Heart left ventricle (tissue), 13 donors: ENCODE measurements around the gene PTPRH.
"Not testable (repeated sequence)": the region's sequence is repeated elsewhere in the genome, so short reads cannot be mapped to it uniquely, and the experiment has no call there.

Source experiments
- POLR2A ChIP-seq, 2 donors: fragments of 450-650 bp; IDR thresholded peaks; one replicate each; pipeline ENCODE4 v1.6.1; 2017; ENCODE audit warnings: antibody characterized with exemption in 2 of 2, mild to moderate bottlenecking in 2 of 2, moderate library complexity in 2 of 2
- TF ChIP-seq, protein P1 (sequence below), 12 donors: fragments of 200-600 bp; sonication (generic) in 4 of 12; IDR thresholded peaks; one replicate each; pipeline versions ENCODE4 v1.5.0 to v1.8.0; 2018 to 2022; ENCODE audit warnings: antibody characterized with exemption in 12 of 12, mild to moderate bottlenecking in 5 of 12
- donor health status: ischemic (EF 13 %, LVEDD 7.1; RV severe dilation, severe dysfunction).
- donor health status: DM: no; HTN: yes; CAD: no.
- donor health status: DM: no; HTN: no; CAD: no.
- donor health status: ischemic (EF 25% LVEDD 6.9; RV normal size, moderate dysfunction).
- donor health status: ischemic (EF 25% LVEDD 5.7; RV mildly dilated, moderate dysfunction).
- donor health status: ischemic (EF 35%, LVEDD 5.7; RV mildly dilated, moderate dysfunction).
- donor health status: nonischemic (EF 11% LVEDD 7.7; RV severe dilation, severe dysfunction).
- donor health status: DM: yes; HTN: yes; CAD: no.
- donor health status: PGD.
- donor health status: ischemic (EF 29% LVEDD 5.4; RV normal size, mild dysfunction).
- donor health status: nonischemic (EF 23%, LVEDD 6.1; RV moderate dilation, normal function).

DNA sequence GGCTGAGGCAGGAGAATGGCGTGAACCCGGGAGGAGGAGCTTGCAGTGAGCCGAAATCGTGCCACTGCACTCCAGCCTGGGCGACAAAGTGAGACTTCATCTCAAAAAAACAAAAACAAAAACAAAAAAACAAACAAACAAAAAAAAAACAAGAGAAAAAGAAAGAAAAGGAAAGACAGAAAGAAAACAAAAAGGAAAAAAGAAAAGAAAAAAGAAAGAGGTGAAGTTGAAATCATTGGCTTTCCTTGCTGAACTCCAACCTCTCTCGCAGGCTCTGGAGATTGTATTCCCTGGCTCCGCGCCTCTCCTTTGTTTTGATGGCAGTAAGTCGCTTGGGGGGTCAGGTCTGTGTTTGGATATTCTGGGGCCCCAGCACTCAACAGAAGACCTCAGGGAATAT, 37.0 kb downstream of the PTPRH start:
- TF ChIP-seq, protein P1, sequence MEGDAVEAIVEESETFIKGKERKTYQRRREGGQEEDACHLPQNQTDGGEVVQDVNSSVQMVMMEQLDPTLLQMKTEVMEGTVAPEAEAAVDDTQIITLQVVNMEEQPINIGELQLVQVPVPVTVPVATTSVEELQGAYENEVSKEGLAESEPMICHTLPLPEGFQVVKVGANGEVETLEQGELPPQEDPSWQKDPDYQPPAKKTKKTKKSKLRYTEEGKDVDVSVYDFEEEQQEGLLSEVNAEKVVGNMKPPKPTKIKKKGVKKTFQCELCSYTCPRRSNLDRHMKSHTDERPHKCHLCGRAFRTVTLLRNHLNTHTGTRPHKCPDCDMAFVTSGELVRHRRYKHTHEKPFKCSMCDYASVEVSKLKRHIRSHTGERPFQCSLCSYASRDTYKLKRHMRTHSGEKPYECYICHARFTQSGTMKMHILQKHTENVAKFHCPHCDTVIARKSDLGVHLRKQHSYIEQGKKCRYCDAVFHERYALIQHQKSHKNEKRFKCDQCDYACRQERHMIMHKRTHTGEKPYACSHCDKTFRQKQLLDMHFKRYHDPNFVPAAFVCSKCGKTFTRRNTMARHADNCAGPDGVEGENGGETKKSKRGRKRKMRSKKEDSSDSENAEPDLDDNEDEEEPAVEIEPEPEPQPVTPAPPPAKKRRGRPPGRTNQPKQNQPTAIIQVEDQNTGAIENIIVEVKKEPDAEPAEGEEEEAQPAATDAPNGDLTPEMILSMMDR (IDR thresholded peaks at IDR 0.05), result not testable (repeated sequence)
- TF ChIP-seq POLR2A (IDR thresholded peaks at IDR 0.05), result not testable (repeated sequence)
